ENCODE measurements around the gene PLAGL1.

DNA sequence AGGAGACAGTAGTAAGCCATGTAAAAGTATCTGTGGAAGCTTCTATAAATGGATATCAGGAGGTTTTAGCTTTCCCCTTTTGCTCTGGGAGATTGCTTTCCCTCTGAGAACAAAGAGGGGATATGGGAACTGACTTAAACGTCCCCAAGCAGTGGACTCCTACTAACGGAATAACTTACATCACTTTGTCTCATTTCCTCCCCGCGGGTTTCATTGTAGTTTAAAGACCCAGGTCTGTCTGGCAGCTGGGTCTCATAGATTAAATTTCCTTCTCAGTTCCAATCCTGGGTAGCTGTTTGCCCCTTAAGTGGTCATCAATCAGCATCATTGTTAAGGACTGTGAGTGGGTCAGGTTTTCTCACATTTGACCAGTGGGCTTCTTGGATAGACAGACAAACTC lies 68.7 kb downstream of the PLAGL1 start:
- TF ChIP-seq, protein P1, sequence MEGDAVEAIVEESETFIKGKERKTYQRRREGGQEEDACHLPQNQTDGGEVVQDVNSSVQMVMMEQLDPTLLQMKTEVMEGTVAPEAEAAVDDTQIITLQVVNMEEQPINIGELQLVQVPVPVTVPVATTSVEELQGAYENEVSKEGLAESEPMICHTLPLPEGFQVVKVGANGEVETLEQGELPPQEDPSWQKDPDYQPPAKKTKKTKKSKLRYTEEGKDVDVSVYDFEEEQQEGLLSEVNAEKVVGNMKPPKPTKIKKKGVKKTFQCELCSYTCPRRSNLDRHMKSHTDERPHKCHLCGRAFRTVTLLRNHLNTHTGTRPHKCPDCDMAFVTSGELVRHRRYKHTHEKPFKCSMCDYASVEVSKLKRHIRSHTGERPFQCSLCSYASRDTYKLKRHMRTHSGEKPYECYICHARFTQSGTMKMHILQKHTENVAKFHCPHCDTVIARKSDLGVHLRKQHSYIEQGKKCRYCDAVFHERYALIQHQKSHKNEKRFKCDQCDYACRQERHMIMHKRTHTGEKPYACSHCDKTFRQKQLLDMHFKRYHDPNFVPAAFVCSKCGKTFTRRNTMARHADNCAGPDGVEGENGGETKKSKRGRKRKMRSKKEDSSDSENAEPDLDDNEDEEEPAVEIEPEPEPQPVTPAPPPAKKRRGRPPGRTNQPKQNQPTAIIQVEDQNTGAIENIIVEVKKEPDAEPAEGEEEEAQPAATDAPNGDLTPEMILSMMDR (IDR thresholded peaks at IDR 0.05) = no peak
- TF ChIP-seq EZH2 (IDR thresholded peaks at IDR 0.05; ENCODE audit: borderline replicate concordance, insufficient read depth, low read depth, low read length, poor library complexity, severe bottlenecking) = no peak
